Measurements from ENCODE around the gene ROR1. TPM values are rescaled to one million over a fixed set of nuclear protein-coding genes. Genes with fewer than 3 reads are reported as not detected.

ROR1 gene
- total RNA-seq, 1 experiment from 2014 or later = 19.0 TPM

DNA sequence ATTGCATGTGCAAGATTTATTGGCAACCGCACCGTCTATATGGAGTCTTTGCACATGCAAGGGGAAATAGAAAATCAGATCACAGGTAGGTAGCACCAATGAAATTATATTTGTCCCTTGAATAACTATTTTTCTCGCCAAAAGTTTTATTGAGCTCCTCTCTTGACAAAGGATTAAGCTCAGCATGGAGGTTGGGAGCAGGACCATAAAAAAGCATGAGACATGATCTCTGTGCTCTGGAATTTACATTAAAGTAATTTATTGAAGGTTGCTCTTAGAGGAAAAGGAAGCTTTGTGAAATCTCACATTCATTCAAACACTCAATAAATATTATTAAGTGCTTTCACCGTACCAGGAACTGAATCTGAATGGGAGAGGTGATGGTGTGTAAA is 363.6 kb downstream of the ROR1 start:
- H4K20me1 ChIP-seq (ENCODE audit: insufficient read depth) = no peaks in the 10 kb centered on the region
- H3F3A ChIP-seq (ENCODE audit: insufficient read depth, low read depth) = peaks cover 13% of the 10 kb centered on the region
- peaks cover 34% of the 10 kb centered on the region for H3K4me1 ChIP-seq (replicated peaks; ENCODE audit: insufficient read depth)
- H3K4me2 ChIP-seq = no peak overlapping the region
- H3K27ac ChIP-seq = no peak overlapping the region
- no TSS peak for BruUV-seq (replicated peaks)
- peaks cover 15% of the 10 kb centered on the region; the same call in 1 of the 2 replicates for H3K36me3 ChIP-seq (ENCODE audit: low read depth)
- no peak overlapping the region for H3K4me3 ChIP-seq
- POLR2A ChIA-PET (ENCODE audit: unreplicated experiment) = interaction anchor here (0.5 to 0.6 kb wide), 2 partner anchors 26 to 132 kb away, joined by 3 to 4 read pairs; no protein-coding TSS in a partner anchor
- TF ChIP-seq, protein P1, sequence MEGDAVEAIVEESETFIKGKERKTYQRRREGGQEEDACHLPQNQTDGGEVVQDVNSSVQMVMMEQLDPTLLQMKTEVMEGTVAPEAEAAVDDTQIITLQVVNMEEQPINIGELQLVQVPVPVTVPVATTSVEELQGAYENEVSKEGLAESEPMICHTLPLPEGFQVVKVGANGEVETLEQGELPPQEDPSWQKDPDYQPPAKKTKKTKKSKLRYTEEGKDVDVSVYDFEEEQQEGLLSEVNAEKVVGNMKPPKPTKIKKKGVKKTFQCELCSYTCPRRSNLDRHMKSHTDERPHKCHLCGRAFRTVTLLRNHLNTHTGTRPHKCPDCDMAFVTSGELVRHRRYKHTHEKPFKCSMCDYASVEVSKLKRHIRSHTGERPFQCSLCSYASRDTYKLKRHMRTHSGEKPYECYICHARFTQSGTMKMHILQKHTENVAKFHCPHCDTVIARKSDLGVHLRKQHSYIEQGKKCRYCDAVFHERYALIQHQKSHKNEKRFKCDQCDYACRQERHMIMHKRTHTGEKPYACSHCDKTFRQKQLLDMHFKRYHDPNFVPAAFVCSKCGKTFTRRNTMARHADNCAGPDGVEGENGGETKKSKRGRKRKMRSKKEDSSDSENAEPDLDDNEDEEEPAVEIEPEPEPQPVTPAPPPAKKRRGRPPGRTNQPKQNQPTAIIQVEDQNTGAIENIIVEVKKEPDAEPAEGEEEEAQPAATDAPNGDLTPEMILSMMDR (conservative IDR thresholded peaks at IDR 0.05) = peak; percentile 20; the same call in 1 of the 2 replicates
- no peak for TF ChIP-seq EZH2 (IDR thresholded peaks at IDR 0.05; ENCODE audit: low read depth)
- no peaks in the 10 kb centered on the region for H3K9me2 ChIP-seq (ENCODE audit: insufficient read depth)
- H3K27me3 ChIP-seq (ENCODE audit: insufficient read depth, low read depth) = no peaks in the 10 kb centered on the region
- no peaks in the 10 kb centered on the region for H3K79me2 ChIP-seq (ENCODE audit: low read depth)
- intact Hi-C loops (cut with micrococcal nuclease; ENCODE audit: unreplicated experiment) = loop anchor here (1.0 to 5.0 kb wide), 6 partner anchors 106 to 521 kb away; no protein-coding TSS in a partner anchor
- no peak for DNase-seq
- no peaks in the 10 kb centered on the region for H3K9me3 ChIP-seq (ENCODE audit: insufficient read depth, low read depth)
- CTCF ChIA-PET = interaction anchor here (0.6 to 2.5 kb wide), 9 partner anchors 27 to 475 kb away, joined by 3 to 25 read pairs (median 4); no protein-coding TSS in a partner anchor
- no peak overlapping the region for H2AFZ ChIP-seq

DNA sequence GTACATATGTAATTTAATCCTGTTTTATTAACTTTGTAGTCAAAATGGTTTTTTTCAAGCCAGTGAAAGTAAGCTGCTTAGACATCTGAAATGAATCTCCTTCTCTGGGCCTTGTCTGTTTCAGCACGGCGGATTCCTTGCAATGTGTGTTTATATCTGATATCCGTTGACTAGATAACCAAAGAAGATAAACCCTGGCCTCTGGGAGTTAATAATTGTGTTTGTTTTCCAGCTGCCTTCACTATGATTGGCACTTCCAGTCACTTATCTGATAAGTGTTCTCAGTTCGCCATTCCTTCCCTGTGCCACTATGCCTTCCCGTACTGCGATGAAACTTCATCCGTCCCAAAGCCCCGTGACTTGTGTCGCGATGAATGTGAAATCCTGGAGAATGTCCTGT is 366.1 kb downstream of the ROR1 start:
- H3K9me3 ChIP-seq (ENCODE audit: insufficient read depth, low read depth) = no peaks in the 10 kb centered on the region
- no peak for DNase-seq
- intact Hi-C loops (cut with micrococcal nuclease; ENCODE audit: unreplicated experiment) = loop anchor here (5.0 kb wide), 1 partner anchor 468 kb away; no protein-coding TSS in a partner anchor
- H3K4me3 ChIP-seq = no peak overlapping the region
- no peak overlapping the region for H3K27ac ChIP-seq
- no peaks in the 10 kb centered on the region for H3K9me2 ChIP-seq (ENCODE audit: insufficient read depth)
- no peaks in the 10 kb centered on the region for H3K27me3 ChIP-seq (ENCODE audit: insufficient read depth, low read depth)
- H3F3A ChIP-seq (ENCODE audit: insufficient read depth, low read depth) = no peaks in the 10 kb centered on the region
- peaks cover 25% of the 10 kb centered on the region for H3K36me3 ChIP-seq (ENCODE audit: low read depth)
- peaks cover 12% of the 10 kb centered on the region for H3K4me1 ChIP-seq (replicated peaks; ENCODE audit: insufficient read depth)
- H2AFZ ChIP-seq = no peak overlapping the region
- no peaks in the 10 kb centered on the region for H3K79me2 ChIP-seq (ENCODE audit: low read depth)
- no peaks in the 10 kb centered on the region for H4K20me1 ChIP-seq (ENCODE audit: insufficient read depth)
- POLR2A ChIA-PET (ENCODE audit: unreplicated experiment) = no interaction called here
- no TSS peak for BruUV-seq (replicated peaks)
- no peak for TF ChIP-seq EZH2 (IDR thresholded peaks at IDR 0.05; ENCODE audit: low read depth)
- TF ChIP-seq, protein P1 (conservative IDR thresholded peaks at IDR 0.05) = no peak
- no peak overlapping the region for H3K4me2 ChIP-seq
- CTCF ChIA-PET = no interaction called here

GRCh38 chr1:64140596-64140995 is 366.8 kb downstream of the ROR1 start:
- BruUV-seq (replicated peaks) = no TSS peak
- CTCF ChIA-PET = no interaction called here
- Histone ChIP-seq H3K79me2 (ENCODE audit: low read depth) (no peaks in the 10 kb centered on the region), H3K4me1 (replicated peaks; ENCODE audit: insufficient read depth) (peaks cover 5% of the 10 kb centered on the region), H3K27me3 (ENCODE audit: insufficient read depth, low read depth) (no peaks in the 10 kb centered on the region), H3K27ac (no peak overlapping the region), H4K20me1 (ENCODE audit: insufficient read depth) (no peaks in the 10 kb centered on the region), H2AFZ (no peak overlapping the region), H3F3A (ENCODE audit: insufficient read depth, low read depth) (no peaks in the 10 kb centered on the region), H3K4me3 (no peak overlapping the region), H3K9me2 (ENCODE audit: insufficient read depth) (no peaks in the 10 kb centered on the region), H3K9me3 (ENCODE audit: insufficient read depth, low read depth) (no peaks in the 10 kb centered on the region), H3K36me3 (ENCODE audit: low read depth) (peaks cover 25% of the 10 kb centered on the region), H3K4me2 (no peak overlapping the region)
- intact Hi-C loops (cut with micrococcal nuclease; ENCODE audit: unreplicated experiment) = no loop called here
- TF ChIP-seq EZH2 (IDR thresholded peaks at IDR 0.05; ENCODE audit: low read depth) = no peak
- TF ChIP-seq, protein P1 (conservative IDR thresholded peaks at IDR 0.05) = no peak
- DNase-seq = no peak
- POLR2A ChIA-PET (ENCODE audit: unreplicated experiment) = no interaction called here
